ENCODE results near the gene HMGB1.

Gene HMGB1

DNA sequence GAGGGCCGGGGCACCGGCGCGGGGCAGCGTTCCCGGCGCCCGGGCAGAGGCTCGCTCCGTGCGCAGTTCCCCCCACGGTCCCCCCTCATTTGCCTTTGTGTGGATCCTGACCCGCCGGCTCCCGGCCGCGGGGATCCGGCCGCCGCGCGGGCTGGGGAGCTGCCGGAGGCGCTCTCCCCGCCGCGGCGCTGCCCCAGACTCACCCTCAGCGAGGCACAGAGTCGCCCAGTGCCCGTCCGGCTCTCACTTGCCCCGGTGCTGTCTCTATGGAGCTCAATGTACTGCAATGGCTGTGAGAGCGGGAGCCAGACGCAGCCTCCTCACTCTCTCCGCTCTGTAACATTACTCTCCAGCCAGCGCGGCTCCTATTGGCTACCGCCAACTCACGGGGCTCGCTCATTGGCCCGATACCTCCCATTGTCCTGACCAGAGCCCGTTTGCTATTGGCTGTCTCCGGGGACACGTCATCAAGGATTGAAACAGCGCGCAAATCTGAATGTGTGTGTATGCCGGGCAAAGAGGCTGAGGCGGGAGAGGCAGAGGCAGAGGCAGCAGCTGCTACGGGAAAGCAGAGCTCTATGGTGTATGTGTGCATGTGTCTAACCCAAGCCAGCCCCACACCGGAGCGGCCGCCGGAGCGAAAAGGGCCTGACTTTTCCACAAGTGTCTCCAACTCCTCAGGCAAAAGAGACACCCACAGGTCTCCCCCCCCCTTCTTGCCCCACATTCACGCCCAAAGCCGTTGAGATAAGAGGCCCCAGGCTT, at the start of gene HMGB1:
Gene HMGB1 (minus strand): TSS at position 344 of the 765 bp plus-strand sequence. CDS start 2,256 bp downstream, outside the sequence.
- peak; percentile 95 for DNase-seq

DNA sequence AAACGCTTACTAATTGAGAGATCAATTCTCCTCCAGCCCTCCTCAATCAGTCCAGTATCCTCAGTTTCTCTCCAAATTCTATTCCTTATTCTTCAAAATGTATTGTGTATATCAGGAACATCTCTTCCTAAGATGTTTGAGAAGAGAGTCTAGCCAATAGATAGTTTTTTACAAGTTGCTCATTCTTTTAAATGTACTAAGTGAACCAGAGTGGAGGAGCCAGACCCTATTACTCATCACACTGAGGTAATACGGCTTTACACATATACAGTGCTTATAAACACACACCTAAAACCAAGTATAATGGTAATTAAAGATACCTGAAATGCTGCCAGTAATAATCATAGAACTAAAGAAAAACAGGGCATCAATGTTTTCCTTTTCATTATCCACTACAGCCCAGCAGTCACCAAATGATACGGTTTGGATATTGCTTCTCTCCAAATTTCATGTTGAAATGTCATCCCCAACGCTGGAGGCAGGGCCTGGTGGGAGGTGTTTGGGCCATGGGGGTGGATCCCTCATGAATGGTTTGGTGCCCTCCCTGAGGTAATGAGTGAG, 45.2 kb upstream of the HMGB1 start:
- DNase-seq: no peak

DNA sequence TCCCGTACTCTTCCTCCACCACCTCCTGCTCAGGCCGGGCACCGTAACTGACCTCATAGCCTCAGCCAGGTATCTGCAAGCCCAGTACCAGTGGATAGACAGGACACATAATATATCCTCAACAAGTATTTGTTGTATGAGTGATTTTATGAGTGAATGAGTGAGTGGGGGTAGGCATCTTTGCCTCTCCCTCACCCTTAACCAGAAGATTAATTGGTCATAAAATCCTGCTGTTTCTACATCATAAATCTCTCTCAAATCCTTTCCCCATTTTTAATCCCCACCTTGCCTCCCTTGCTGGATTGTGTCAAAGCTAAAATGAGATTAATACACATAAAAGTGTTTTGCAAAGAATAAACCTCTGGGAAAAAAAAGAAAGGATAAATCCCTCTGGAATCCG, 44.4 kb upstream of the HMGB1 start:
- DNase-seq: no peak

DNA sequence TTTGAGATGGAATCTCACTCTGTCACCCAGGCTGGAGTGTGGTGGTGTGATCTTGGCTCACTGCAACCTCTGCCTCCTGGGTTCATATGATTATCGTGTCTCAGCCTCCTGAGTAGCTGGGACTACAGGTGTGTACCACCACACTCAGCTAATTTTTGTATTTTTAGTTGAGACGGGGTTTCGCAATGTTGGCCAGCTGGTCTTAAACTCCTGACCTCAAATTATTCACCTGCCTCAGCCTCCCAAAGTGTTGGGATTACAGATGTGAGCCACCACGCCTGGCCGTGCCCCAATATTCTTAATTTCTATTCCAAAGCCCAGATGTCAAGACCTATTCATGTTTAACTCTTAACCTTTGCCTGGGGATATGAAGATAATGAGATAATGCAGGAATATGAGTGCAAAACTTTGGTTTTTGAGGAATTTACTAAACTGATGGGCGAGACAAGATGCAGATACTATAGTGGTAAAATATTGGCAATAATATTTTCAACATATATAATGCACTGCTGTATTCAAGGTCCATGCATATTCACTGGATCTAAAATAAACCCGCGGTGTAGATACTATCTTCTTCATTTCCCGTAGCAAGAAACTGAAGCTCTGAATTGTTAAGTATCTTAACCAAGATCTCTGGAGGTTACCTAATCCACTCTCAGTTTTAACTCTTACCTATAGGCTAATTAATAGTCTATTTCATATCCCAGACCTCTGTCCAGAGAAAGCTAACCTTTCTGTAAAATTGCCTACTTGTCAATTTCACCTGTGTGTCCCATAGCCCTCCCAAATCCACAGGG, 43.7 kb upstream of the HMGB1 start:
- DNase-seq: no peak

DNA sequence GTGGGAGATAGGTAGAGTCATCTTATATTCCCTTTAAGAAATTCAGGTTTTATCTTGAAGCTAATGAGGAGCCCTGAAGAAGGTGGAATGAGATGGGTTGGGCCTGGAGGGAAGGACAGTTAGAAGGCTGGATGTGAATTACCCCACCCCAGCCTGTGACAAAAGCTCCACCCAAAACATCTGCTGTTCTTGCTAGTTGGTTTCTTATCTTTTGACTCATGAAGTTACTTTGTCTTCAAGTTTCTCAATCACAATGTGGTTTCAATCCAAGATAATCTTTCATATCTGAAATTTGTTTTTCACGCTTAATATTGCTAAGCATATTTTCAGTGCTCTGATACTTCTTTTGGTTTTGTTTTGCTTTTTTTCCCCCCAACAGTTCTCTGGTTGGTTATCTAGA, 38.3 kb upstream of the HMGB1 start:
- DNase-seq: no peak

DNA sequence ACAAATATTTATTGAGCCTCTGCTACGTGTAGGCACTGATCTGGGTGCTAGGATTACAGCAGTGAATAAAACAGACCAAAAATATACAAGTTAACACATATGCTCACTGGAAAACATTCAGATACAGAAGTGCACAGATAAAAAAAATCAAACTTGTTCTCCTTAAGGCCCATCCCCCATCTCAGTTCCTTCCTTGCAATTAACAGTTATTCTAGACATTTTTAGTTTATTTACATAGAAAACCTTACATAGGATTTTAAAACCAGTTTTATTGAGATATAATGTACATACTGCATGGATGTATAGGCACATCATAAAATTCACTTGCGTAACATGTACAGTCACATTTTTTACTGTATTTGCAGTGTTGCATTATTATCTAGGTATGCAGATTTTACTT, 36.5 kb upstream of the HMGB1 start:
- no peak for DNase-seq

DNA sequence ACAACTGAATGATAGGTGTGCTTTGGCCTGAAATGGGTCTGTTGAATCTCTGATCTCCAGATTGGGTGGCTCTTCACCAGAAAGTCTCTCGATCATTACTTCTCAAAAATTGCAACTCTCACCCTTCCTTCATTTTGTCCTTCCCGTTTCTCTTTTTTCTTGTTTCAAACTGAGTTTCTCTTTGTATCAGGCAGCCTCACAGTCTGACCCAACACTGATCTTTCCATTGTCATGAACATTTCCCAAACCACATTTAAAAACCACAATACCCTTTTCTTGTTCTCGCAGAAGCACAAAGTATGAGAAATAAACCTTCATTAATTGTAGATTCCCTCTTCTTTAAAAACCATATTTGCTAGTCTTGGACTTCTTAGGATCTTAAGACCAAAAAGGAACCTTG, 33.6 kb upstream of the HMGB1 start:
- DNase-seq: no peak

DNA sequence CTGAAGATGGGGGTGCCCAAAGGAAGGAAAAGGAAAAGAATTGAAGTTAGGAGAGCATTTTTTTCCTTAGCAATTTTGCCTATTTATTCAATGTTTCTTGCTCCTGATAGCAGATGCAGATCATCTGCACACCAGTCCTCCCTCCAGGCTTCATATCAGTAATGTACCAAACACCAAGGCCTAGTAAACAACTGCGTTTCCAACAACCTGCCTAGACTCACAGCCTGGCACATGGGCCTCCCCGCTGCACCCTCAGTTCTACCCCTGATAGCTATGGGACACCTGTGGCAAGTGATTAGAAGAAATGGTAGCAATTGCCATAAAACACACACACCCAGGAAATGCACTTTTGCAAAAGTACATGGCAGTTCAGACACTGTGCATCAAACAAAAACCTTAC, 30.4 kb upstream of the HMGB1 start:
- DNase-seq: no peak

DNA sequence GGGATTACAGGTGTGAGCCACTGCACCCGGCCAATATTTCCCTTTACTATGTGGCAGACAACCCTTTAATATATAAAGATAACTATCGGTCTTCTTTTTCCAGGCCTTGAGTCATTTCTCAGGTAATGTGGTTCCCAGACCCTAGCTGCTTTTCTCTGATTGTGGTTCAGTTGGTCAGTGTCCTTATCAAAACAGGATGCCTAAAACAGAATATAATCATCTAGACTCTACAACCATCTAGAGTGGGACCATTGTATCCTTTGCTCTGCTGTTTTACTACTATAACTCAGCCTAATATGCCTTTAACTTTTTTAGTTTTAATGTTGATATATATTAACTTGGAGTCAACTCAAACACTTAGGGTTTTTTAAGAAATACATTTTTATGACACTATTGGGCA, 30.0 kb upstream of the HMGB1 start:
- DNase-seq: no peak

DNA sequence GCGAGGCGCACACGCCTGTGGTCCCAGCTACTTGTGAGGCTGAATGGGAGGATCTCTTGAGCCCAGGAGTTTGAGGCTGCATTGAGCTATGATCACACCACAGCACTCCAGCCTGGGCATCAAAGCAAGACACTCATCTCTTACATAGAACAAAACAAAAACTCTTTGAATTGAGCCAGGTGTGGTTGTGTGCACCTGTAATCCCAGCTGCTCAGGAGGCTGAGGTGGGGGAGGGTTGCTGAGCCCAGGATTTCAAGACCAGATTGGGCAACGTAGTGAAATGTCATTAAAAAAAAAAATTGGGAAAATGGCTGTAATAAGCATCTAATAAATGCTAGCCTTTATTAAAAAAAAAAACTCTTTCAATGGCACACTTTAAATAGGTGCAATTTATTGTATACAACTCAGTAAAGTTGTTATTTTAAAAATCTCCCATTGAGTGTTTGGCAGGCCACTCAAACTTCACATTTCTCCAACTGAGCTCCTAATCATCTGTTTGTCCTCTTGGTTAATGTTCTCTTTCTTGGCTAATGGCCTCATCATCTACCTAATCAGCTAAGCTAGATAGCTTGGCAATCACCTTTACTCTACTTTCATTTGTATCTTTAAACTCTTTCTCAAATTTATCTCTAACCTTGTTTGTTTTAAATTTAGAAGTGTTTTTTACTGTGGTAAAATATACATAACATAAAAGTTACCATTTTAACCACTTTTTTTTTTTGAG, 28.1 kb upstream of the HMGB1 start:
- no peak for DNase-seq

DNA sequence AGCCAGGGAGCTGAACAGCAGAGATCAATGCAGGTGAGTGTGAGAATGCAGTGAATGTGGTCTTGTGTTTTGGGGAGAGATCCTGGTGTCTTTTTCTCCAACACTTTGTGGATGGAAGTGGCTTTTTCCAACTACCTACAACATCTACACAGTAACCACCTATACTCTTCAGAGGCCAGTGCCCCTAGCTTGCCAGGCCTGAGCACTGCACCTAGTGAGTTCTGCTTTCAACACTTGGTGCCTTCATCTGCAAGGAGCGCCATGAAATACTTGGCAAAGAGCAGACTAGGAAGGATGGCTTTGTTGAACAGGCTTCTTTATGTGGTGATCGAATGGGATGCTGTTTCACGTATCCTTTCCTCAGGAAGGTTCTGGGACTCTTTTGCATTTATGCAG, 21.3 kb upstream of the HMGB1 start:
- no peak for DNase-seq

DNA sequence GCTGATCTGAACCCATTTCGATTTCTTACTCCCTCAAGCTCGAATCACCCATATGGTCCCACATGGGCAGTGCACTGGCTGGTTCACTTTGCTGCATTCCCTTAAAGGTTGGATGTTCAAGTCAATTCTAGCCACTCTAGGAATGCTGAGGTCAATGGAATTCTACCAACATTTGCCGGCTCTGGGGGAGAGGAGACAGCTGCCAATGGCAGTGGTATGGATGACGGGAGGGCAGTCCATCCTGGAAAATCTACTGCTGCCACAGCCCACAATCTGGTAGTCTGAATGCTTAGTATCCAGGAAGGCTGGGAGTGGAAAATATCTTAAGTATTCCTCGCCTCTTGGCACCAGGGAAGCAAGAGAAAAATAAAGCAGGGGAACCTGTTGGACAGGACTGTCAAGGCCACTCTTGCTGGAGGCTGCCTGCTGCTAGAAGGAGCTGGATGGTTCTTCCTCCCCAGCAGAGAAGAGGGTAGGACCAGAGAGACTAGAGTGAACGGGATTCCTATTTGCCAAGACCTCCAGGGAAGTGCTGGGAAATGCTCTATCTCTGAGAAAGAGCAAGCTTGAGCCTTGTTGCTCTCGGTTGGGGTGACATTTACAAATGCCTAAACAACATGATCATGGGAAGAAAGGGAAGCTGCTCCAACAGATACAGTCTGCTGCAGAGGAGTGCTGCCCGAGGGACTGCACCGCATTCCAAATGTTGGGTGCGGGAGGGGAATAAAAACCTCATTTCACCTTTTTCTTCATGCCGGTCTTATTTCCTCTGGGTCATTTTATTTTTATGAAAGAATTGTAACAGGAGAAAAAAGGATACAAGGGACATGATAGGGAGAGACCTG, 20.7 kb upstream of the HMGB1 start:
- DNase-seq: no peak

DNA sequence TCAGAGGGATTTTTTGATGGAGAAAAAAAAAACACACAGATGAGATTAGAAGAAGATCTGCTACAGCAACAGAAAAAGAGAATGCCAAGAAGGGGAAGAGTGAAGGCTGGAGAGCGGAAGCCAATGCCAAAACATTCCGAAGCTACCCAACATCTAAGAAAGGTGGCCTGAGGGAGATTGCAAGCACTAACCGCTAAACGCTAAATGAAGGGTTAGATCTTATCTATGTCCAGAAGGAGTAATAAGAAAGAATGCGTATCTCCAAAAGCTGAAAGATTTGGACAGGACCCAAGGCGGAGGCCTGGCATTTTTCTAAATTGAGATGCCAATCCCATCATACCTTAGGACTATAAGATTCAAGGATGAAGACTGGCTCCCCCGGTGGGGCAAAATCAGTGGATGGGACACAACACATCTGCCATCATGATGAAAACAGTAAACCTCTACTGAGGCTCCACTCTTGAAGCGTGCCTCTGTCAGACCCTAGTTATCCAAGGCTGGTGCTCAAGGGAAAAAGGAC, 15.6 kb upstream of the HMGB1 start:
- DNase-seq: no peak

DNA sequence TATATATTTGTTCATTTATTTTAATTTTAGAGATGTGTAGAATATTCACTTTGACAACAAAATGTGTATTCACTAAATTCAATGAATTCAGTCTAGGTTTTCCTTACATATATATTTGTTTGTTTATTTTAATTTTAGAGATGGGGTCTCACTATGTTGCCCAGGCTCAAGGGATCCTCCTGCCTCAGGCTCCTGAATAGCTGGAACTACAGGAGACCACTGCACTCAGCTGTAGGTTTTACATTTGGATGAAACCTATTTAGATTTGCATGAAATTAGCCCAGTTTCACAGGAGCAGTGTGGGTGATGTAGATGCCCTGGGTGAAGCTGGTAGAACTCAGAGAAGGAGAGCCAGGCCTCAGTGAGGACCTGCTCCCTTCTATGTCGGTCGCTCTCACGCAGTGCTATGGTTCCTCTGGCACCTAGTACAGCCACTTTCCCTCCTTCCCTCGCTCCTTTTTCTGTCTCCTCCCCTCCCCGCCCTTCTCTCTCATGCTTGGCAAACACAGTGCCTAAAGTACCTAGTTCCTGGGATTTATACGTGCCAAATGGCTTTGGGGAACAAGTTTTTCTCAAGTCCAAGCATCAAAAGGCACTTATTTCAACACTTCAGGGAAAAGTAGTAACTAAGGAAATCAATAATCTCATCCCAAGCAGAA, 14.7 kb upstream of the HMGB1 start:
- DNase-seq: no peak

DNA sequence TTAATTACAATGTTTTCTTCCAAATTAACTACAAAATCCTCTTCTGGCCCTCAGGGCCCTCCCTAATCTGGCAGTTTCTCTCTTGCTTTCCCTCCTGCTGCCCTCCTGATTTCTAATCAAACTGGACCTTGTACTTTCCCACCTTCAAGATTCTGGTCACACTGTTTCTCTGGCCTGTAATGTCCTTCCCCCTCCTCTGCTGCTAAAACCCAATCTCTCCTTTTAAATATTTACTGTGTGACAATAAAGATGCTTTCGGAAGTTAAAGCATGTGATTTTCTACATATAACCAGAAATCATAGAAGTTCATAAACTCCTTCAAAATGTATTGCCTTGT, 14.1 kb upstream of the HMGB1 start:
- DNase-seq: no peak

DNA sequence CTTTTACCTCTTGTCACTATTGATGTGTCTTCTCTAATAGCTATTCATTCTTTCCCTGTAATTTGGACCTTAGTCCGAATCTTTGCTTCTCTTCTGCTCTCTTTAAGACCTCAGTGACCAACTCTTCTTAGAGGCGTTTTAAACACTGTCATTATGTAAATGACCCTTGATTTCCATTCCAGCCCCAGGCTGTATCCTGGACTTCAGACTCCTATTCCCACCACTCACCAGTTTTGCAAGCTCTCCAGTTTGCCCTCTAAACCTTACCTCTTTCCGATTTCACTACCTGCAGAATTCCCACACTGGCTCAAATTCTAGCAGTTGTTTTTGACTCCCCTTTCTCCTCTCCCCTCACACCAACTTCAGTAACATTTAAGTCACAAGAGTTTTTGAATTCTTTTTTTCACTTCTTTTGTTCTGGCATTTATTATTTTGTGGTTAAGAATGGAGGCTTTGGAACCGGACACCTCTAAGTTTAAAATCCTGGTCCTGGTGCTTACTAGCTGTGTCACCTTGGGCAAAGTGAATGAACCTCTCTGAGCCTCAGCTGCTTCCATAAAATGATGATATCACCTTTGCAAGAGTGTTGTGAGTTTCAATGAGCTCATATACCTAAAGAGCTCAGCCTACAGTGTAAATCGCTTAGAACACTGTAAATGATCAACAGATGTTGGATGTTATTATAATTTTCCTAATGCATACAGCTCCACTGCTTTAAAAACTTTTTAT, 13.6 kb upstream of the HMGB1 start:
- no peak for DNase-seq

DNA sequence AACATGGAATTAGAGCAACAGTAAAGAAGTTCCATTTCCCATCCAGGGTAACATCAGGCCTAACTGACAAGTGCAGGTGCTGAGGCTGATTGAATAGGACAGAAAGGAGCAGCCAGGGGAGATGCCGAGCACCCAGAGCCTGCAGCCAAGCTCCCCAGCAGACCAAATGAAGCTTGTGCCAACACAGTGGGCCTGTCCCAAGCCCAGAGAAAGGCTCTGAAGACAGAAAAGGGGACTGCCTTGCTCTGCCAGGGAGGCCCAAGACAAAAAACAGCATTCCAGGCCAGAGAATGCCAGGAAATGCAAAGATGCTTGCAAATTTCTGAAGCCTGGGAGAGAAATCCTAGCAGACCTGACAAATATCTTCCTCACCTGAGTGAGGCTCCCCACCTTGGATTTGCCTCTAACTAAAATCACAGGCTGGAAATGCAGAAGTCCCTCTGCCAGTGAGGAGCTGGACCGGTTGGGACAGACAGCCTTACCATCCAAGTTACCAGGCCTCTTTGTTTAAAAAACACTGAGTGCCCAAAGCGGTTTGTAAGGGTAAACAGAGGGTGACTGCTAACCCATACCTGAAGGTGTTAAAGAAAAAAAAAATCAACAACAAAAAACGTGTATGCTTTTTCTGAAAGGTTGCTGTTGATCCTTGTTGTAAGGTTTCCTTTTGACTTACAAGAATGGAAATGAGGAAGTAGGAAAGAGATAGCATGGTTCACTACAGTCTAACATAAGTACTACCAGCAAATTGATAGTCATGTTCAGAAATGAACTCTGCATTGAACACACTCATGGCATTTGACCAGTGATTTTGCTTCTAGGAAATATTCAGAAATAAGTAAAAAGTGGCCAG, 11.8 kb upstream of the HMGB1 start:
- DNase-seq: no peak

DNA sequence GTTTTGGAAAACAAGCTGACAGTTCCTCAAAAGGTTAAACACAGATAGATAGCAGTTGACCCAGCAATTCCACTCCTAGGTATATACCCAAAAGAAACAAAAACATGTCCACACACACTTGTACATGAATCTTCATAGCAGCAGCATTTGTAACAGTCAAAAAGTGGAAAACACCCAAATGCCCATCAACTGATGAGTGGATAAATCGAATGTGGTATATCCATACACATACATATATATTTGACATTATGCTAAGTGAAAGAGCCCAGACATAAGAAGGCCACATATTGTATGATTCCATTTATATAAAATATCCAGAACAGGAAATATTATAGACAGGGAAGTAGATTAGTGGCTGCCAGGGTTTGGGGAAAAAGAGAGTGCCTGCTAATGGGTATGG, 7.9 kb upstream of the HMGB1 start:
- DNase-seq: no peak

DNA sequence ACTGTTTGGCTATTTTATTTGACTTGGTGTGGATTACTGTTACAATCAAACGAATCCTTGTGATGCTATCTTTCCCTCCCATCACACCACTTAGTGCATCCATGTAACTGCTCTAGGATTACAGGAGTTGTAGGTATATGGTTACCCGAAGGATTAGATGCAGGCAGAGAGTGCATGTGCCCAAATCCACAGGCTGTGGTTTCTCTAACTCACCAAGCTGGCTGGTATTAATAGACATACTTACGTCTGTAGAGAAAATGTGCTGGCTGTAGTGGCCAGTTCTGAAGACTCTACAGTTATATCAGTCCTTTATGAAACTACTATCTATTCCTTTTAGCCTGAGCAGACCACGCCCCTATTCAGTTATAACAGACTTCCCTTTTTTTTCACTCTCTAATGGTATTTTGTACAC, 1.1 kb upstream of the HMGB1 start:
- no peak for DNase-seq

DNA sequence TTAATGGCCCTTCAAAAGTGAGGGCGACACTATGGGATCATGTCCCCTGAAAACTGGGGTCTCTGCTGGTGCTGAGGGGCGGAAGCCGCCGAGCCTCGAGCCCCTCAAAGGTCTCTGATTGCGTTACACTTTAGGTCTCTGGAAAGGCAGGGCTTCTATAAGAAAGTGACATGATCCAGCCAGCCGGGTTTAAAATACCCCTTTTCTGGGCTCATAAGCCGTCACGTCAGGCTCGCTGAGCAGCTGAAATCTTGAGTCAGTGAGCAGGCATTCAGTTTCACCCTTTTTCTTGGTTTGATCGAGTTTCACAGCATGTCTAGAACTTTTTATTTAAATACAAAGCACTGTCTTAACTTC, 600 bp upstream of the HMGB1 start:
- DNase-seq: no peak

DNA sequence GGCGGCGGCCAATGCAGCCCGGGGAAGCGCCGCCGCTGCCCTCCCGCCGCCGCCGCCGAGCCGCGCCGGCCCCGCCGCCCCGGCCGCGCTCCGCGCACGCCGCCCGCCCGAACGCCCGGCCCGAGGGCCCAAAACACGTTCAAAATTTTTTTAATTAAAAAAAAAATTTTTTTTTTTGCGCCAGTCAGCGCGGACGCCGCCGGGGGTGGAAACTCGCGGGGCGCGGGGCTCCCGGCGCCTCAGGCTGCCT, 468 bp downstream of the HMGB1 start:
- no peak for DNase-seq

Measured in activated CD4-positive, alpha-beta T cell treated with anti-CD3 and anti-CD28 coated beads for 1 hour (primary cell).